22Rv1 (cell line): ENCODE results near the gene PSMB1.
A peak's percentile ranks its signal among the peaks of the same experiment; 100 is the strongest.
"Not testable (repeated sequence)": the region's sequence is repeated elsewhere in the genome, so short reads cannot be mapped to it uniquely, and the experiment has no call there.

Experiments
- H3K27ac ChIP-seq: fragments of 450-650 bp; 2 replicates; pipeline ENCODE4 v1.5.1; 2017
- CTCF ChIP-seq: fragments of 450-650 bp; IDR thresholded peaks from 2 replicates; pipeline ENCODE4 v1.5.1; 2017; ENCODE audit warnings: mild to moderate bottlenecking
- ZFX ChIP-seq: fragments of 450-650 bp; IDR thresholded peaks from 2 replicates; pipeline ENCODE4 v1.6.1; 2017; ENCODE audit warnings: antibody characterized with exemption, borderline replicate concordance

The PSMB1 gene

DNA sequence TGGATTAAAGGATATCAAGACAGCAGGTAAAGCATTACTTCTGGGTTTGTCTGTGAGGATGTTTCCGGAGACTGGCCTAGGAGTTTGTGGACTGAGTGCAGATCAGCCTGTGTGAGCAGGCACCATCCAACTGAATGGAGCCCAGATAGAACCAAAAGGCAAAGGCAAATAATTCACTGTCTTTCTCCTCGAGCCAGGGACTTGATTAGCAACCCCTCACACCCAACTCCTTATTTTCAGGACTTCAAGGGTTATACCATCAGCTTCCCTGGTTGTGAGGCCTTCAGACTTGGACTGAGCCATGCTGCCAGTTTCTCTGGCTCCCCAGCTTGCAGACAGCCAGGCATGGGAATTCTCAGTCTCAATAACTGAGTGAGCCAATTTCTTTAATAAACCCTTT is 19.3 kb downstream of the PSMB1 start:
- no peak for TF ChIP-seq CTCF
- H3K27ac ChIP-seq, result no peak overlapping the region

DNA sequence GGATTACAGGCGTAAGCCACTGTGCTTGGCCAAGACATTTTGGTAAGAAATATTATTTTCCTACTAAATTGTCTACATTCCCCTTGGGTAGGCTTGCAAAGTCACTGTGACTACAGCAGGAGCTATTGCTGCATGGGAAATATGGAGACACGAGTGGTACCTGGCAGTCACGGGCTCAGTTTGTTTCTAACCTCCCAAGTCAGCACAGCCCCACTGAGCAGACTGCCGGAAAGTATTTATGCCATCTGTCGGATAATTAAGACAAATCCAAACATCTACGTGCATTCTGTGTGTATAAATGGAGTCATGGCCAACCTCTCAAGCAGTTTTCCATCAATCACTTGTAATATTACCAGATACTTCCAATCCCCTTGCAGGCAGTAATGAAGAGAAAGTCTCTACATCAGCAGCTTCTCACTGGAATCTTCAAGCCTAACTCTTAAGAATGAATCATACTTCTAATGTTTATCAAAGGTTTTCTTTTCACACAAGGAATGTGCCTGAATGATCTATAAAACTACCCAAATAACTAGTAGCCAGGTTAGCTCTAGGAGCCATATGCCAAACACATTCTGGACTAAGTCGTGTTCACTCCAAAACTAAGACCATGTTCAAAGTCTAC is 20.1 kb downstream of the PSMB1 start:
- TF ChIP-seq ZFX (no peak), CTCF (no peak)
- no peak overlapping the region for H3K27ac ChIP-seq

- TF ChIP-seq CTCF, result peak; percentile 90
- no peak for TF ChIP-seq ZFX
- no peak overlapping the region for H3K27ac ChIP-seq
Measured at GRCh38 chr6:170529839-170530469, 23.2 kb downstream of the PSMB1 start.

DNA sequence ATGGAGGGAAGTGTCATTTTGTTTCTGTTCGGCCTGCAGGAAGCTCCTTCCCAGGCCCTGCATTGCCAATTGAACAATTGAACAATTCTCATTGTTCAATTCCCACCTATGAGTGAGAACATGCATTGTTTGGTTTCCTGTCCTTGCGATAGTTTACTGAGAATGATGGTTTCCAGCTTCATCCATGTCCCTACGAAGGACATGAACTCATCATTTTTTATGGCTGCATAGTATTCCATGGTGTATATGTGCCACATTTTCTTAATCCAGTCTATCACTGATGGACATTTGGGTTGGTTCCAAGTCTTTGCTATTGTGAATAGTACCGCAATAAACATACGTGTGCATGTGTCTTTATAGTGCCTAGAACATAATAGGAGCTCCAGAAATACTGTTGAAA is 25.1 kb downstream of the PSMB1 start:
- H3K27ac ChIP-seq, result not testable (repeated sequence)

GRCh38 chr6:170525795-170526194 is 27.3 kb downstream of the PSMB1 start:
- no peak overlapping the region for H3K27ac ChIP-seq
- TF ChIP-seq ZFX (no peak), CTCF (no peak)

DNA sequence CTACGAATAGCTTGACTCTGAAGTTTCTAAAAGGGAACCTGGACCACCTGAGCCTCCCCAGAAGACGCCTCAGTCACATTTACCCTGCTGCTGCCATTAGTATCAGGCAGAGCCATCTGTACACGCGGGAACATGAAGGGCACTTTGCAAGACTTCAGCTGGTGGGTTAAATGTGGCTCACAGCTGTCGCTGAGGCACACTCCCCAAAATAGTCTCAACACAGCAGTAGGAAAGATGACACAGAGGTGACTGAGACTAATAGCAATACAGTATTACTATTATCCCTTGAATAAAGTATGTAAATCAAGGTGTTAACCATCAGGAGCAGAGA is 29.0 kb downstream of the PSMB1 start:
- TF ChIP-seq CTCF, result no peak
- TF ChIP-seq ZFX, result no peak
- H3K27ac ChIP-seq, result no peak overlapping the region

DNA sequence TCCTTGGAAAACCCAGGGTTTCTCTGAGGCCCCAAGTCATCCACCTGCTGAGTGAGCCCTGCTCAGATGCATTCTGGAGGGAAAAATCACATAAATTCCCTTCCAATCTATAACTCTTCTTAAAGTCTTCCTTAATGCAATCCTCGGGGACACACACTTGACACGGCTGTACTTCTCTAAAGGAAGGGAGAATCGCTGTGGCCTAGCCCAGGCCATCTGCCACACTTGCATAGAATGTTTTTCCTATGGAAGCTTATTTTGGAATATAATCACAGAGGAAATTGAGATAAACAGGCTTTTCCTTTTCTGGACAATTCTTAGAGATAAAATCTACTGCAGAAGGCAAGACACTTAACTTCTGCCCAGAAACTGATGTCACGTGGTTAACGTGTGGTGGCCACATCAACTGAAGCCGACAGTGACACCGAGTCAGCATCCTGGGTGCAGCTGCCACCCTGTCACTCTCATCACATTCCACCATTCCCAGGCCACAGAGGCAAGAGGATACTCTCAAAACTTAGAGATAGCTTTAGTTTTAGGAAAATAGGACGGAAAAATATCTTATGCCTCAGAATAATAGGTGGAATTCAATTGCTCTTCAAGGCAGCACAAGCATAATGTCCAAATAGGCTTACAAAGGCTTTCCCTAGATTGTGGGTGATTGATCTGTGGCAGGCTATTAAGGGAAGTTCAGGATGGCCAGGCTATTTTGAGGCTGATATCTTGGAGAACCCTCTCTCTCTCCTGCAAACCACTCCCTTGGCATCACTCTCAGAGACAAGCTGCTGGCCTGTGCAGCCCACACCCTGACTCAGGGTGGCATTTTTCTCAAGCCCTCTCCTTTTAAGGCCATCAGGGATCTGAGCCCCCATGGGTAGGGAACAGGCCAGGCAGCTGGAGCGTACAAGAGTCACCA is 29.6 kb downstream of the PSMB1 start:
- H3K27ac ChIP-seq, result no peak overlapping the region
- no peak for TF ChIP-seq CTCF
- no peak for TF ChIP-seq ZFX
